GM13977 (cell line): ENCODE data around the gene ARHGEF3.

Source experiments
- DNase-seq: peaks from one replicate; pipeline ENCODE4 v3.0.0; 2012; ENCODE audit warnings: low spot score
- CTCF ChIP-seq: IDR thresholded peaks from 2 replicates; pipeline ENCODE4 v1.5.1; 2012; ENCODE audit warnings: mild to moderate bottlenecking, control low read depth; ENCODE audit not compliant: insufficient read depth; ENCODE audit errors: extremely low read depth, missing control alignments
- in situ Hi-C: fragments of 300-500 bp; cut with MboI; formaldehyde crosslinking; loops from one replicate; pipeline ENCODE4 v1.12.0; 2022; ENCODE audit warnings: low sequenced_read_pairs, low pct_unique_long_range_greater_than_20kb, mixed read lengths, inconsistent platforms; ENCODE audit not compliant: unreplicated experiment

Gene ARHGEF3

GRCh38 chr3:56782906-56783305, 18.8 kb downstream of the ARHGEF3 start:
- in situ Hi-C loops = no loop called here
- DNase-seq = no peak
- no peak for TF ChIP-seq CTCF

- no peak for DNase-seq
- TF ChIP-seq CTCF = no peak
- in situ Hi-C loops = no loop called here
These were observed 19.5 kb downstream of the ARHGEF3 start for GRCh38 chr3:56782215-56782614.

- TF ChIP-seq CTCF = no peak
- no peak for DNase-seq
- in situ Hi-C loops = no loop called here
These were observed 20.0 kb downstream of the ARHGEF3 start for GRCh38 chr3:56781762-56782161.

- no peak for DNase-seq
- no peak for TF ChIP-seq CTCF
- in situ Hi-C loops = no loop called here
These were observed 20.8 kb downstream of the ARHGEF3 start for GRCh38 chr3:56780936-56781335.

GRCh38 chr3:56778893-56779292, 22.9 kb downstream of the ARHGEF3 start:
- in situ Hi-C loops = no loop called here
- DNase-seq = no peak
- TF ChIP-seq CTCF = no peak

- no peak for TF ChIP-seq CTCF
- DNase-seq = no peak
- in situ Hi-C loops = no loop called here
These were observed 25.2 kb downstream of the ARHGEF3 start for GRCh38 chr3:56776556-56776950.
